ENCODE data around the gene LYZL2.

LYZL2 gene

GRCh38 chr10:30586828-30587227, 42.7 kb downstream of the LYZL2 start:
- Histone ChIP-seq H3K27me3 (ENCODE audit: control insufficient read depth, insufficient read depth, low read length) (peaks cover 4% of the 10 kb centered on the region), H3K4me1 (ENCODE audit: control insufficient read depth, insufficient read depth, low read length) (peaks cover 11% of the 10 kb centered on the region), H3K4me3 (ENCODE audit: low read depth, low read length) (no peak overlapping the region), H3K36me3 (ENCODE audit: control insufficient read depth, insufficient read depth, low read length) (no peaks in the 10 kb centered on the region), H3K9ac (ENCODE audit: low read depth, low read length) (no peak overlapping the region), H3K9me3 (ENCODE audit: control insufficient read depth, insufficient read depth, low read length) (no peaks in the 10 kb centered on the region)

DNA sequence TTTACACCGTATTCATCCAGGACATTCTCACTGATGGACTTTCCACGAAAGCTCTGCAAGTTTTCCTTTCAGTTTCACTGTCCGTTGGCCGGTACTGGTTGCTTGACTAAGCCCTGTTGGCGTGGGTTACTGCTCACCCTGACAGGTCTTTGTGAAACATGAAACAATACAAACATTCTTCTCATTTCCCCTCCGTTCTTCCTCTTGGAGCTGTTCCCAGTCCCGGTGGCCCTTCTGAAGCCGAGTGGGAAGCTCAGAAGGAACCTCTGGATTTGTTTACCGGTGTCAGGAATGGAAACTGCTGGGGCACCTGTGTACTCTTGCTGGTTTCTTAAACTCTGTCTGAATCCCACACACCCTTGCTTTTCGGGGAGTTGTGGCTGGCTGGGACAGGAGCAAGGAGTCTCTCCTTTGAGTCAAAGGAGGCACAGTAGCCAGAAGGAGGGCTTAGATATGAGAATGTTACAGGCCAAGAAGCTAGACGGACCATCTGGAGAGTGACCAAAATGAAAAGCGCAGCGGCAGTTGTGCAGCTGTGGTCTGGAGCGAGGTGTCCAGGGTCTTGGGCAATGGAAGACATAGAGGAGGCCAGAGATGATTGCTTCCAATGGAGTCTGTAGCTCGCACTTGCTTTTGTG, 45.7 kb downstream of the LYZL2 start:
- no peak overlapping the region for H3K9ac ChIP-seq (ENCODE audit: low read depth, low read length)
- H3K36me3 ChIP-seq (ENCODE audit: control insufficient read depth, insufficient read depth, low read length) = no peaks in the 10 kb centered on the region
- no peak overlapping the region for H3K4me3 ChIP-seq (ENCODE audit: low read depth, low read length)
- no peaks in the 10 kb centered on the region for H3K9me3 ChIP-seq (ENCODE audit: control insufficient read depth, insufficient read depth, low read length)
- peaks cover 14% of the 10 kb centered on the region for H3K4me1 ChIP-seq (ENCODE audit: control insufficient read depth, insufficient read depth, low read length)
- no peaks in the 10 kb centered on the region for H3K27me3 ChIP-seq (ENCODE audit: control insufficient read depth, insufficient read depth, low read length)

- Histone ChIP-seq H3K9ac (ENCODE audit: low read depth, low read length) (no peak overlapping the region), H3K4me3 (ENCODE audit: low read depth, low read length) (no peak overlapping the region), H3K36me3 (ENCODE audit: control insufficient read depth, insufficient read depth, low read length) (no peaks in the 10 kb centered on the region), H3K4me1 (ENCODE audit: control insufficient read depth, insufficient read depth, low read length) (peaks cover 11% of the 10 kb centered on the region), H3K9me3 (ENCODE audit: control insufficient read depth, insufficient read depth, low read length) (no peaks in the 10 kb centered on the region), H3K27me3 (ENCODE audit: control insufficient read depth, insufficient read depth, low read length) (no peaks in the 10 kb centered on the region)
These were observed 47.7 kb downstream of the LYZL2 start for GRCh38 chr10:30581779-30582380.

DNA sequence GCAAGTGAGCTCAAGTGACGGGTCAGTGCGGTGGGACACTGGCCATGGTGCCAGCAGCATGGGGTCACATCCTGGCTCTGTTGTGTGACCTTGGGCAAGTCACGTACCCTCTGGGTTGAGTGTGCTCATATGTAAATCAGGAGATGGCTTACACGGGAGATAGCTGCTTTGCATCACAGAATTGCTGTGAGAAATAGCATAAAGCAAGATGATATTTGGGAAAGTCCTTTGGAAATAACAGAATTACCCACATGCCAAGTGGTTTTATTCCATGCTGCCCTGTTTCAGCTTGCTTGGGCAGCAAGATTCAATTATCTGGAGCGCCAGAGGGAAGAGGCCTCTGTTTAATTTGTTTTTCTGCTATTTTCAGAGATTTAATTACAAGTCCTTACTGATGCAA, 48.9 kb downstream of the LYZL2 start:
- no peaks in the 10 kb centered on the region for H3K36me3 ChIP-seq (ENCODE audit: control insufficient read depth, insufficient read depth, low read length)
- H3K9ac ChIP-seq (ENCODE audit: low read depth, low read length) = no peak overlapping the region
- no peak overlapping the region for H3K4me3 ChIP-seq (ENCODE audit: low read depth, low read length)
- H3K4me1 ChIP-seq (ENCODE audit: control insufficient read depth, insufficient read depth, low read length) = peaks cover 12% of the 10 kb centered on the region
- no peaks in the 10 kb centered on the region for H3K27me3 ChIP-seq (ENCODE audit: control insufficient read depth, insufficient read depth, low read length)
- H3K9me3 ChIP-seq (ENCODE audit: control insufficient read depth, insufficient read depth, low read length) = no peaks in the 10 kb centered on the region

- Histone ChIP-seq H3K4me1 (ENCODE audit: control insufficient read depth, insufficient read depth, low read length) (peaks cover 12% of the 10 kb centered on the region), H3K9ac (ENCODE audit: low read depth, low read length) (no peak overlapping the region), H3K36me3 (ENCODE audit: control insufficient read depth, insufficient read depth, low read length) (no peaks in the 10 kb centered on the region), H3K9me3 (ENCODE audit: control insufficient read depth, insufficient read depth, low read length) (no peaks in the 10 kb centered on the region), H3K4me3 (ENCODE audit: low read depth, low read length) (no peak overlapping the region), H3K27me3 (ENCODE audit: control insufficient read depth, insufficient read depth, low read length) (no peaks in the 10 kb centered on the region)
These were observed 49.3 kb downstream of the LYZL2 start for GRCh38 chr10:30580241-30580640.

DNA sequence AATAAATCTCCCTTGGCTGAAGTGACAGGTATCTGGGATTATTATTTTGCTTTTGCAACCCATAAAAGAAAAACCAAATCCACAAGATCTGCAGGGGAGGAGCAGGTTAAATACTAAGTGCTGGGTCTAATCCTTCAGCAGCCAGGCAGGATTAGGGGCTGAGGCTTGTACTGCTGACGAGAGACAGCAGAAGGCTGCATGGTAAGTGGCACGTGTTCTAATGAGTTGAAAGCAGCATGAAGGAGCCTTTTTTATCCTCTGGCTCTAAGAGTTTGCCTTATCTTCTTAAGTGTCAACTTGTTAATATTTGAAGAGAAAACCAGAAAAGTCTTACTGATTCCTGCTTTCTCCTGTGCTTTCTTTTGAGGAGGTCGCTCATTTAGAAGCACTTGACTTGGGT, 50.0 kb downstream of the LYZL2 start:
- Histone ChIP-seq H3K36me3 (ENCODE audit: control insufficient read depth, insufficient read depth, low read length) (no peaks in the 10 kb centered on the region), H3K9ac (ENCODE audit: low read depth, low read length) (no peak overlapping the region), H3K4me1 (ENCODE audit: control insufficient read depth, insufficient read depth, low read length) (peaks cover 12% of the 10 kb centered on the region), H3K9me3 (ENCODE audit: control insufficient read depth, insufficient read depth, low read length) (no peaks in the 10 kb centered on the region), H3K4me3 (ENCODE audit: low read depth, low read length) (no peak overlapping the region), H3K27me3 (ENCODE audit: control insufficient read depth, insufficient read depth, low read length) (no peaks in the 10 kb centered on the region)

DNA sequence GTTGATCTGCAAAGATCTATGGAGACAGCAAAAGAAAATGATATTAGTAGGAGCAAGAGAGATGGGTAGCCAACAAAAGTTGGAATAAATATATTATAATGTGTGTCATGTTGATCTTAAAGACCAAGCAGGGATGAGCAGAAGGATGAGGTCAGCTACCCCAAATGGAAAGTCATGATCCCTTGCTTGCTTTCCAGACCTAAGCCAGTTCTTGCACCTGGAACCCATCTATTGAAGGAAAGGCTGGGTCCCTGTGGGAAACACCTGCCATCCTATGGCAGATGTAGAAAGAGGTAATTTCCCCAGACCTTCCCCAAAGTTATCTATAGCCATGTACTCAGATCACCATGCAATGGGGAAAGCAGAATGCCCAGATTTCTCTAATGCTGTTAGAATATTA, 52.5 kb downstream of the LYZL2 start:
- Histone ChIP-seq H3K9ac (ENCODE audit: low read depth, low read length) (no peak overlapping the region), H3K4me3 (ENCODE audit: low read depth, low read length) (no peak overlapping the region), H3K9me3 (ENCODE audit: control insufficient read depth, insufficient read depth, low read length) (no peaks in the 10 kb centered on the region), H3K27me3 (ENCODE audit: control insufficient read depth, insufficient read depth, low read length) (no peaks in the 10 kb centered on the region), H3K4me1 (ENCODE audit: control insufficient read depth, insufficient read depth, low read length) (peaks cover 8% of the 10 kb centered on the region), H3K36me3 (ENCODE audit: control insufficient read depth, insufficient read depth, low read length) (no peaks in the 10 kb centered on the region)

- no peaks in the 10 kb centered on the region for H3K36me3 ChIP-seq (ENCODE audit: control insufficient read depth, insufficient read depth, low read length)
- no peak overlapping the region for H3K4me3 ChIP-seq (ENCODE audit: low read depth, low read length)
- H3K27me3 ChIP-seq (ENCODE audit: control insufficient read depth, insufficient read depth, low read length) = no peaks in the 10 kb centered on the region
- no peak overlapping the region for H3K9ac ChIP-seq (ENCODE audit: low read depth, low read length)
- peaks cover 8% of the 10 kb centered on the region for H3K4me1 ChIP-seq (ENCODE audit: control insufficient read depth, insufficient read depth, low read length)
- no peaks in the 10 kb centered on the region for H3K9me3 ChIP-seq (ENCODE audit: control insufficient read depth, insufficient read depth, low read length)
These were observed 52.9 kb downstream of the LYZL2 start for GRCh38 chr10:30576641-30577040.

GRCh38 chr10:30574432-30574796, 55.1 kb downstream of the LYZL2 start:
- H3K9ac ChIP-seq (ENCODE audit: low read depth, low read length) = no peak overlapping the region

GRCh38 chr10:30573721-30574431, 55.7 kb downstream of the LYZL2 start:
- no peaks in the 10 kb centered on the region for H3K9me3 ChIP-seq (ENCODE audit: control insufficient read depth, insufficient read depth, low read length)

More at GRCh38 chr10:30574432-30574796, 55.1 kb downstream of the LYZL2 start:
- Histone ChIP-seq H3K36me3 (ENCODE audit: control insufficient read depth, insufficient read depth, low read length) (no peaks in the 10 kb centered on the region), H3K4me3 (ENCODE audit: low read depth, low read length) (no peak overlapping the region), H3K27me3 (ENCODE audit: control insufficient read depth, insufficient read depth, low read length) (no peaks in the 10 kb centered on the region), H3K9me3 (ENCODE audit: control insufficient read depth, insufficient read depth, low read length) (no peaks in the 10 kb centered on the region), H3K4me1 (ENCODE audit: control insufficient read depth, insufficient read depth, low read length) (peaks cover 6% of the 10 kb centered on the region)

GRCh38 chr10:30565449-30565848, 64.1 kb downstream of the LYZL2 start:
- H3K9me3 ChIP-seq (ENCODE audit: control insufficient read depth, insufficient read depth, low read length) = no peaks in the 10 kb centered on the region
- no peaks in the 10 kb centered on the region for H3K4me1 ChIP-seq (ENCODE audit: control insufficient read depth, insufficient read depth, low read length)
- H3K27me3 ChIP-seq (ENCODE audit: control insufficient read depth, insufficient read depth, low read length) = no peaks in the 10 kb centered on the region
- no peak overlapping the region for H3K9ac ChIP-seq (ENCODE audit: low read depth, low read length)
- no peak overlapping the region for H3K4me3 ChIP-seq (ENCODE audit: low read depth, low read length)
- H3K36me3 ChIP-seq (ENCODE audit: control insufficient read depth, insufficient read depth, low read length) = no peaks in the 10 kb centered on the region

More at GRCh38 chr10:30573721-30574431, 55.7 kb downstream of the LYZL2 start:
- Histone ChIP-seq H3K4me1 (ENCODE audit: control insufficient read depth, insufficient read depth, low read length) (peaks cover 6% of the 10 kb centered on the region), H3K36me3 (ENCODE audit: control insufficient read depth, insufficient read depth, low read length) (no peaks in the 10 kb centered on the region), H3K27me3 (ENCODE audit: control insufficient read depth, insufficient read depth, low read length) (no peaks in the 10 kb centered on the region), H3K4me3 (ENCODE audit: low read depth, low read length) (no peak overlapping the region), H3K9ac (ENCODE audit: low read depth, low read length) (no peak overlapping the region)

DNA sequence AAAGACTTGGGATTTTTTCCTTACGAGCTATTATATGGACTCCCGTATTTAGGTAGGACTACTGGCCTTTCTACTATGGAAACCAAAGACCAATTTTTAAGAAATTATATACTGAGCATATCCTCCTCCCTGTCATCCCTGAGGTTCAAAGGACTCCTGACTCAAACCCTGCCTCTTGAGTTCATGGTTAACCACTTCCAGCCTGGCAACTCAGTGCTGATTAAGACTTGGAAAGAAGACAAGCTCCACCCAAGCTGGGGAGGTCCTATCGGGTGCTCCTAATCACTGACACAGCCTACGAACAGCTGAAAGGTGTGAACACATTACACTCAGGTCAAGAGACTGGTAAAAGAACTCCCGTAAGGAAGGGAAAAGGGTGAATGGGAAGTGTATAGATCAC, 66.8 kb downstream of the LYZL2 start:
- Histone ChIP-seq H3K9me3 (ENCODE audit: control insufficient read depth, insufficient read depth, low read length) (no peaks in the 10 kb centered on the region), H3K9ac (ENCODE audit: low read depth, low read length) (no peak overlapping the region), H3K4me3 (ENCODE audit: low read depth, low read length) (no peak overlapping the region), H3K4me1 (ENCODE audit: control insufficient read depth, insufficient read depth, low read length) (peaks cover 4% of the 10 kb centered on the region), H3K36me3 (ENCODE audit: control insufficient read depth, insufficient read depth, low read length) (no peaks in the 10 kb centered on the region), H3K27me3 (ENCODE audit: control insufficient read depth, insufficient read depth, low read length) (no peaks in the 10 kb centered on the region)
